ENCODE data around the gene HINT1. TPM values are rescaled to one million over a fixed set of nuclear protein-coding genes. Genes with fewer than 3 reads are reported as not detected.

The HINT1 gene
- total RNA-seq, 1 donor, result 183 TPM

GRCh38 chr5:131114754-131115153 is 50.3 kb downstream of the HINT1 start:
- TF ChIP-seq CTCF (IDR thresholded peaks at IDR 0.05; ENCODE audit: insufficient read depth, low read depth, low read length), result no peak
- no peak for DNase-seq (ENCODE audit: low read depth)
- no peak overlapping the region for H3K4me3 ChIP-seq (ENCODE audit: low read depth, low read length)

GRCh38 chr5:131112424-131112823 is 52.6 kb downstream of the HINT1 start:
- TF ChIP-seq CTCF (IDR thresholded peaks at IDR 0.05; ENCODE audit: insufficient read depth, low read depth, low read length), result no peak
- H3K4me3 ChIP-seq (ENCODE audit: low read depth, low read length), result no peak overlapping the region
- DNase-seq (ENCODE audit: low read depth), result no peak

- no peak overlapping the region for H3K4me3 ChIP-seq (ENCODE audit: low read depth, low read length)
- DNase-seq (ENCODE audit: low read depth), result no peak
- TF ChIP-seq CTCF (IDR thresholded peaks at IDR 0.05; ENCODE audit: insufficient read depth, low read depth, low read length), result no peak
These were observed 54.8 kb downstream of the HINT1 start for GRCh38 chr5:131110256-131110594.

- H3K4me3 ChIP-seq (ENCODE audit: low read depth, low read length), result no peak overlapping the region
- TF ChIP-seq CTCF (IDR thresholded peaks at IDR 0.05; ENCODE audit: insufficient read depth, low read depth, low read length), result peak; percentile 65
- DNase-seq (ENCODE audit: low read depth), result peak; percentile 53
These were observed 55.4 kb downstream of the HINT1 start for GRCh38 chr5:131109540-131110255.

Other genes starting within 250 kb of the HINT1 start
- gene LYRM7, start 5.7 kb upstream of the HINT1 start, total RNA-seq, result 4.2 and 6.0 TPM in 2 replicates
- gene CDC42SE2, start 98.8 kb upstream of the HINT1 start, total RNA-seq, result 25.1 and 33.2 TPM in 2 replicates

All from fibroblast of villous mesenchyme (primary cell).